HG03108 (cell line): ENCODE data around the gene KRTAP20-1.

Source experiments
- ATAC-seq: cut with Tn5 transposase; IDR thresholded peaks from one replicate; pipeline ENCODE4 v1.9.1; 2021; ENCODE audit warnings: moderate library complexity; ENCODE audit not compliant: unreplicated experiment

KRTAP20-1 gene, protein sequence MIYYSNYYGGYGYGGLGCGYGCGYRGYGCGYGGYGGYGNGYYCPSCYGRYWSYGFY

DNA sequence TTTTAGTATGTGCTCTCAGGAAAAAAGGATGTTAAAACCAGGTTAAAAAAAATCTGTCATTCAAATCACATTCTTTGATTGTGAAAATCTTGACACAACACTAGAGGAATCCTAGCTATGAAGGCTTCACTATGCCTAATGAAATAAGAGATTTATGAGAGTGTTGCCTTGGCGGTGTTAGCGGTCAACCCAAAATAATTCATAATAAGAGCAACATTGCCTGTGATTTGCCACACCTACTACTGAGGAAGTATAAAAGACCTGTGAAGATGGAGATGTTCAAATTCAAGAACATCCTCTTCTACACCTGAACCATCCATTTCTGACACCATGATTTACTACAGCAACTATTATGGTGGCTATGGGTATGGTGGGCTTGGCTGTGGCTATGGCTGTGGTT, at the start of gene KRTAP20-1:
TSS of gene KRTAP20-1 (plus strand) at position 301 of the 400 bp plus-strand sequence. CDS start at position 331, 30 bp downstream.
- ATAC-seq = no peak

- ATAC-seq = no peak
These were observed 48.6 kb upstream of the KRTAP20-1 start for GRCh38 chr21:30567617-30568016.

DNA sequence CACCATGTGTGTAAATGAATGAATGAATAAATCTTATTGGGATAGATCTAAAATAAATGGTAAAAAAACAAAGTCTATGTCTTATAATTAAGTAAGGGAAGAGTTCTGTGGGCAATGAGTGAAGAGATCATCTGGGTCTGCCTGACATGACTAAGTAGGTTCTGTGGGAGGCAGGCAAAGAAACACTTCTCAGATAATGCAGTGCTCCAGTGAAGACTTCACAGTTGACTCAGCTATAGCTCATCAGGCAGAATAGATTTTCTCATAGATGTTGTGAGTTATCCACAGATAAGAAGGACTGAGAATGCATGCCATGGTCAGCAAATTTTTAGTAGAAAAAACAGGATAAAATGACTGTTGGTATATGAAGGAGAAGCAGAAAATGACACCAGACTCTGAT, 38.5 kb upstream of the KRTAP20-1 start:
- ATAC-seq = no peak

- no peak for ATAC-seq
These were observed 36.9 kb upstream of the KRTAP20-1 start for GRCh38 chr21:30579346-30579745.

DNA sequence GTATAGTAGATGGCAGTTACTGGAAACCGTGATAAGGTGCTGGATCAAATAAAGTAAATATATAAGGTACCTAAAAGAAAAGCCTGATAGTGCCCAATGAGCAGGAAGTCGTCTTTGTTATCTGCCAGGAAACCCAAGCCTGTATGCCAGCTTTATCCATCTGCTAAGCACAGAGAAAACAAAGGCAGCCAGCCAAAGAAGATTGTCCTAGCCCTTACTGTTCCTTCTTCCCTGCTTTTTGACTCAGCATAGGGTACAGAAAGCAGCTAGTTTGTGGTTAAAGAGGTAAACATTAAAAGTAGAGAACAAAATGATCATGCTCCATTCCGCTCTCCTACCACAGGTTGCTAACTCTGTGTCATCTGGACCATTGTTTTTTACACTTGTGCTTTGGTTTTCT, 36.1 kb upstream of the KRTAP20-1 start:
- ATAC-seq = no peak

GRCh38 chr21:30582870-30583269, 33.4 kb upstream of the KRTAP20-1 start:
- ATAC-seq = no peak

- ATAC-seq = no peak
These were observed 25.9 kb upstream of the KRTAP20-1 start, which contains the start of gene KRTAP22-2 for GRCh38 chr21:30590297-30590696. Gene KRTAP22-2 (minus strand): TSS chr21:30590397.

- no peak for ATAC-seq
These were observed 24.1 kb upstream of the KRTAP20-1 start, which contains the start of gene KRTAP6-3 for GRCh38 chr21:30592140-30592539. Gene KRTAP6-3 (plus strand): TSS chr21:30592440. CDS start chr21:30592446, 6 bp downstream.

DNA sequence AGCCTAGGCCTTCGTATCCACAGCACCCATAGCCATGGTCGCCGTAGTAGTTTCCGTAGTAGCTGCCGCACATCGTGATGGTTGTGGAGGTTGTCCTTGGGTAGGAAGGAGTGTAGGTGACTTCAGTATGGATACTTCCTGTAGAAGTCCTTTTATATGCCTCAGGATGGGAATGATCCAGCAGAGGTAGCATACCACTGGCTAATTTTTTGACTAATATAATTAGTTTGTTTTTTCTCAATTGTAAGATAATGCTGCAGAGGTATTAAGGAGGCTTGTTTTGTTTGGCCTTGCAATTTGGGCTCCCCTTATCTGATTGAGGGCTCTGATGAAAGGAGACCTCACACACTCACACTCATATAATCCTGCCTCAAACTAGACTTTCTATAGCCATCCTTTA, 17.4 kb upstream of the KRTAP20-1 start, which contains the start of gene KRTAP6-2:
TSS of gene KRTAP6-2 (minus strand) at position 101 of the 400 bp plus-strand sequence. CDS start at position 73, 28 bp downstream.
- ATAC-seq = no peak

- ATAC-seq = no peak
These were observed 15.4 kb upstream of the KRTAP20-1 start, which contains the start of gene KRTAP22-1 for GRCh38 chr21:30600787-30601186. Gene KRTAP22-1 (plus strand): TSS chr21:30601087.

DNA sequence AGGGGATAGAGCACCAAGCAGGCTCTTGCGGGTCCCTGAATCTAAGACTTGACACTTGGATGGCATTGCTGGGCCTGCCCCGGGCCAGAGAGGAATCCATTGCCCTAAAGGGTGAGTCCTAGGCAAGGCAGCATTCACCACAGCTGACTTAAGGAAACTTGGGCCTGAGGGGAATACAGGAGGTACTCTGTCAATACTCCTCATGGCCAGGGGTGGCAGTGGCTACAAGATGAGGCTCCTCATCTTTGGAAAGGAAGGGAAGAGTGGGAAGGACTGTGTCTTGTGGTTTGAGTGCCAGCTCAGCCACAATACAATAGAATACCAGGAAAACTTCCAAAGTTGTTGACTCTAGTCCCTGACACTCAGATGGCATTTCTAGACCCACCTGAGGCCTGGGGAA, 10.3 kb upstream of the KRTAP20-1 start:
- ATAC-seq = no peak

DNA sequence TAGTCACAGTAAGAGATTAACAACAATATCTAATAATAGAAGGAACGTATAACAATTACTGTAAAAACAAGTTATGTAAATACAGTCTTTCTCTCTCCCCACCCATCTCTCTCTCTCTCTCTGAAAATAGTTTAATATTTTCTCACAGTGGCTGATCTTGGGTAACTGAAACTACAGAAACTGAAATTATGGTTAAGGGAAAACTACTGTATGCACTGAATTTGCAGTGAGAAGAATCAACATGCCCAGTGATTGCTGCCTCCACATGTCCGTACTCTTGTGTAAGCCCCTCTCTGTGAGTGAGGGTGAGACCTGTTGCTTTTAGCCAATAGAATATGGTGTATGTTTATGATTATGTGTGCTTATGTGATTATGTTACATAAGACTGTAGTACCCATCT, 4.1 kb upstream of the KRTAP20-1 start:
- no peak for ATAC-seq

GRCh38 chr21:30613836-30614235, 2.4 kb upstream of the KRTAP20-1 start, which contains the start of gene KRTAP6-1:
Gene KRTAP6-1 (minus strand): TSS chr21:30613930. CDS start chr21:30613904, 26 bp downstream.
- ATAC-seq = no peak

DNA sequence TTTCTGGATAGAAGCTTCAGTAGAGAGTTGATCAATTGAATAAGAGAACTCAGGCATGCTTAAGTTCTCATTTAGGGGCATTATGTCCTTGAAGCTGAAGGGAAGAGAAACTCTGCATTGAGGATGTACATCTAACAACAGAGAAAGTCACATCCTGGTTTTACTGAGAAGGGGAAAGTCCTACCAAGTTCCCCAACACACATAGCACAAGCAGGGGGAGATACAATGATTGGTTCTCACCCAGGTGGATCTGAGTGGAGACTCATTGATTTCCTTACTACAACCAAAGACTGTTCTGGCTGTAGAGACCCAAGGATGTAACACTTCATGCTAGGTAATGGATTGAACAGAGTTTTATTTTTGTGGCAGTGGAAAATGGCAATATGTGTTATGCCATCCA, 1.0 kb upstream of the KRTAP20-1 start:
- no peak for ATAC-seq

GRCh38 chr21:30620080-30620479, 3.9 kb downstream of the KRTAP20-1 start:
- no peak for ATAC-seq

DNA sequence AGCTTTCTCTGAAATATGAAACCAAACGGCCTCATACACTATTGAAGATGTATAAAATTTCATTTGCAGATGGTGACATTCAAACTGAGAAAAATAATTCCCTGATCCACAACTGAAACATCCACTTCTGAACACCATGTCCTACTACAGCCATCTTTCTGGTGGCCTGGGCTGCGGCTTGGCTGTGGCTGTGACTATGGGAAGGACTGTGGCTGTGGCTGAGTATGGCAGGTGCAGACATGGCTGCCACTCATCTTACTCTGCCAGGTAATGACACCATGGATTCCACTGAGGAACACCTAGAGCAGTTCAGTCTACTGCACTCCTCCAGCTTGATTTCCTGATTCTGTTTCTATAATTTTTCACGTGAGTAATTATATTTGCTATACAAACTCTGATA, 4.3 kb downstream of the KRTAP20-1 start, which contains the start of gene KRTAP20-4:
TSS of gene KRTAP20-4 (plus strand) at position 106 of the 400 bp plus-strand sequence.
- no peak for ATAC-seq

- ATAC-seq = no peak
These were observed 7.1 kb downstream of the KRTAP20-1 start for GRCh38 chr21:30623362-30623761.

- no peak for ATAC-seq
These were observed 9.4 kb downstream of the KRTAP20-1 start for GRCh38 chr21:30625449-30626165.

GRCh38 chr21:30628109-30628508, 11.9 kb downstream of the KRTAP20-1 start:
- ATAC-seq = no peak

DNA sequence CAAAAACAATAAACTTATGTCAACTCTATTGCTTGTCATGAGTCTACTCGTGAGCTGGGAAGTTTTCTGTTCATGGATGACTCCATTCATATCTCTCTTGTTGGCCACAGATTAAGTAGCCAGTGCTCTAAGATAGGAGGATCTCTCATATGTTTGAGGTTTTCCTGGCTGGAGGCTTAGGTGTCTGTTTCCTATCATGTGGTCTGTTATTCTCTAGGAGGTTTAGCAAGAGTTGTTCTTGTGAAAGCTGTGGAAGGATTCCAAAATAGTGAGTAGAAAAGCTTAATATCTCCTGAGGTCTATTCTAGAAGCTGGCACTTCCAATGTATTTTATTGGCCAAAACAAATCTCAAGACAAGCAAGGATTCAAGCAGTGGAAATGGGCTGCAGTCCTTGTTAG, 13.0 kb downstream of the KRTAP20-1 start:
- ATAC-seq = no peak

- ATAC-seq = no peak
These were observed 18.7 kb downstream of the KRTAP20-1 start, which contains the start of gene KRTAP20-2 for GRCh38 chr21:30634906-30635305. Gene KRTAP20-2 (plus strand): TSS chr21:30635206. CDS start chr21:30635264, 58 bp downstream.

GRCh38 chr21:30638686-30639085, 22.5 kb downstream of the KRTAP20-1 start:
- no peak for ATAC-seq
